ENCODE measurements around the gene DDN. TPM values are rescaled to one million over a fixed set of nuclear protein-coding genes. Genes with fewer than 3 reads are reported as not detected.

DDN gene
- total and polyA plus RNA-seq, 10 of the 15 experiments (the other 5 are each of a cell fraction or from before 2014, with no cell fraction given) = 0.10 to 13.4 (median 3.7) TPM

DNA sequence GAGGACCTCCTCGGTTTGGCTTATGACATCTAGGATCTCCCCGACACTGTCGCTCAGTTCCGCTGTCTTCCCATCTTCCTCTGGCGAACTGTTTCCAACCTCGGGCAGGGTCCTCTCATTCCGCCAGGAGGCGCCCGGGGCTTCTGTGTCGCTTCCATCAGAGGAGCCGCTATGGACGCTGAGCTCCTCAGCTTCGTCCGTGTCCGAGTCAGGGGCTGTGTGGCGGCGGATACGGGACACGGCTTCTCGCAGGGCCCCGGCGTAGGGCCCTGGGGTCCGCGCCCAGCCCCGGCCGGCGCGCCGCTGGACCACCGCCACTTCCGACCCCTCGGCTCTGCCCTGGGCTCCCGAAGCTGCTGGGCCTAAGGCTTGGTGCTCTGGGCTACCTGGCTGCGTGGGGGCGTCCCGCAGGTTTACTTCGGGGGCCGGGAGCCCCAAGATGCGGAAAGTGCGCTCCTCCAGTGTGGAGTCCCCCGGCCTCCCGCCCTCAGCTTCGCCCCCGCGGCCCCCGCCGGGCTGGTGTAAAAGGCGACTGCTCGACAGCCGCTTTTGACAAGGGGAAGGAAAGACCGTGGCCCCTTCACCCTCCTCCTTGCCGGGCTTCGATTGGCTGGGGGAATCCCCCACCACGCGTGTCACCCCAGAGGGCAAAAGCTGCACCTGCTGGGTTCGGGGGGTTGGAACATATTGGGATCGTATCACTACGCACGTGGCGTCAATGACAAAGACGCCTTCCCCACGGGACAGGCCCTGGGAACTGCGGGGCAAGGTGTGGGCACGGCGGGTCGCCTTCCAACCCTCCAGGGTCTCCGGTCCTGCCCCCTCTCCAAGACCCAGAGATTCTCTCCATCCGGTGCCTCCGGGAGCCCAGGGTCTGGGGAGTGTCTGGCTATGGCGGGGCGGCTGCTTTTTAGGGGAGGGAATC, 2.1 kb downstream of the DDN start (continued):
- TF ChIP-seq, protein P1, sequence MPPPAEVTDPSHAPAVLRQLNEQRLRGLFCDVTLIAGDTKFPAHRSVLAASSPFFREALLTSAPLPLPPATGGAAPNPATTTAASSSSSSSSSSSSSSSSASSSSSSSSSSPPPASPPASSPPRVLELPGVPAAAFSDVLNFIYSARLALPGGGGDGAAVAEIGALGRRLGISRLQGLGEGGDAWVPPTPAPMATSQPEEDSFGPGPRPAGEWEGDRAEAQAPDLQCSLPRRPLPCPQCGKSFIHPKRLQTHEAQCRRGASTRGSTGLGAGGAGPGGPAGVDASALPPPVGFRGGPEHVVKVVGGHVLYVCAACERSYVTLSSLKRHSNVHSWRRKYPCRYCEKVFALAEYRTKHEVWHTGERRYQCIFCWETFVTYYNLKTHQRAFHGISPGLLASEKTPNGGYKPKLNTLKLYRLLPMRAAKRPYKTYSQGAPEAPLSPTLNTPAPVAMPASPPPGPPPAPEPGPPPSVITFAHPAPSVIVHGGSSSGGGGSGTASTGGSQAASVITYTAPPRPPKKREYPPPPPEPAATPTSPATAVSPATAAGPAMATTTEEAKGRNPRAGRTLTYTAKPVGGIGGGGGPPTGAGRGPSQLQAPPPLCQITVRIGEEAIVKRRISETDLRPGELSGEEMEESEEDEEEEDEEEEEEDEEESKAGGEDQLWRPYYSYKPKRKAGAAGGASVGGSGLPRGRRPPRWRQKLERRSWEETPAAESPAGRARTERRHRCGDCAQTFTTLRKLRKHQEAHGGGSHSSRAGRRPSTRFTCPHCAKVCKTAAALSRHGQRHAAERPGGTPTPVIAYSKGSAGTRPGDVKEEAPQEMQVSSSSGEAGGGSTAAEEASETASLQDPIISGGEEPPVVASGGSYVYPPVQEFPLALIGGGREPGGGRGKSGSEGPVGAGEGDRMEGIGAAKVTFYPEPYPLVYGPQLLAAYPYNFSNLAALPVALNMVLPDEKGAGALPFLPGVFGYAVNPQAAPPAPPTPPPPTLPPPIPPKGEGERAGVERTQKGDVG (CRISPR knock-in tag; IDR thresholded peaks at IDR 0.05) = no peak
- TF ChIP-seq RAD21 (IDR thresholded peaks at IDR 0.05; ENCODE audit: insufficient read depth, low read depth, low read length) = peak; percentile 78
- TF ChIP-seq MTA3 (IDR thresholded peaks at IDR 0.05; ENCODE audit: borderline replicate concordance, low read length) = 0 out of 2 replicates have a peak, but pooled peaks have one; percentile 32
- 0 out of 2 replicates have a peak, but pooled peaks have one; percentile 19 for TF ChIP-seq TCF3 (IDR thresholded peaks at IDR 0.05; ENCODE audit: borderline replicate concordance, insufficient read depth, low read depth, low read length)
- no peak for TF ChIP-seq MAX (IDR thresholded peaks at IDR 0.05; ENCODE audit: low read depth, low read length)
- 0 out of 2 replicates have a peak, but pooled peaks have one; percentile 43 for TF ChIP-seq DPF2 (IDR thresholded peaks at IDR 0.05)
- TF ChIP-seq EED (IDR thresholded peaks at IDR 0.05; ENCODE audit: low read depth) = peak; percentile 45; the same call in 1 of the 2 replicates
- TF ChIP-seq CHD1 (IDR thresholded peaks at IDR 0.05; ENCODE audit: low read depth, low read length) = 0 out of 2 replicates have a peak, but pooled peaks have one; percentile 12
- no peak for TF ChIP-seq SP1 (IDR thresholded peaks at IDR 0.05; ENCODE audit: low read depth, low read length)

All from GM12878 (cell line).